ENCODE data around the gene TOGARAM2.
"Not testable (repeated sequence)": the region's sequence is repeated elsewhere in the genome, so short reads cannot be mapped to it uniquely, and the experiment has no call there.

Gene TOGARAM2

GRCh38 chr2:29079887-29080286, 98.8 kb downstream of the TOGARAM2 start:
- DNase-seq, result no peak

DNA sequence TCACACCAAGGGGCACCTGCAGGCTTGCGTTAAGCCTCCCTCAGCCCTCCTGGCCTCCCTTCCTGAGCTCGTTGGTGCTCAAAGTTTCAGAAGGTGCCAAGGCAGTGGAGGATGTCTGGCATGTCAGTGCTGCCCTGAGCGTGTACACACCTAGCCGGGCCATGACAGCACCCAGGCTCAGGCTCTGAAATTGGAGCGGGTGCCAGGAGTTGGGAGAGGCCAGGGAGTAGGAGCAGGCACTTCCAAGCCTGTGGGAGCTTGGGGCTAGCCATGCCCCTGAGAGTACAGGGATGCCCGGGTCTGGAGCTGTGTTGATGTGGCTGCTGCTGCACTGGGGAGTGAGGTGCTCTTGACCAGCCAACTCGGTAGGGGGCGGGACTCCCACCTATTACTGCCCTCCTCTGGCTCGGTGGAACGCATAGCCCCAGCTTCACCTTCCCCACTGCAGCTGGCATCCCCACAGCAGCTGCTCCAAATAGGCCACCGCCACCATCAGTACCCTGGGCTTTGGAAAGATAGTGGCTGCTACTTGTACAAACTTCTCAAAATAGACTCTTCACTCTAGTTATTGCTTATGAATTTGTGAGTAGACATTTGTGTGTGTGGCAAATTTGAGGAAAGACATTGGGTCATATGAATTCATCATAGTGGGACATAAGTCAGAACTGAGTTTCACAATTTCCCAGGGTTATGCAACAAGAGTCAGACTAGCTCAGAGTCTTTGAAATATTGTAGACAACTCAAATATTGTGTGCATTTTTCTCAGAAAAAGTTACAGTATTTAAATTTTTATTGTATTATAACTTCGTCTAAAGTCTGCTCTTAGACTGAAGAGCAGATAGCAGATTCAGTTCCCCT, 100.0 kb downstream of the TOGARAM2 start:
- DNase-seq, result no peak

DNA sequence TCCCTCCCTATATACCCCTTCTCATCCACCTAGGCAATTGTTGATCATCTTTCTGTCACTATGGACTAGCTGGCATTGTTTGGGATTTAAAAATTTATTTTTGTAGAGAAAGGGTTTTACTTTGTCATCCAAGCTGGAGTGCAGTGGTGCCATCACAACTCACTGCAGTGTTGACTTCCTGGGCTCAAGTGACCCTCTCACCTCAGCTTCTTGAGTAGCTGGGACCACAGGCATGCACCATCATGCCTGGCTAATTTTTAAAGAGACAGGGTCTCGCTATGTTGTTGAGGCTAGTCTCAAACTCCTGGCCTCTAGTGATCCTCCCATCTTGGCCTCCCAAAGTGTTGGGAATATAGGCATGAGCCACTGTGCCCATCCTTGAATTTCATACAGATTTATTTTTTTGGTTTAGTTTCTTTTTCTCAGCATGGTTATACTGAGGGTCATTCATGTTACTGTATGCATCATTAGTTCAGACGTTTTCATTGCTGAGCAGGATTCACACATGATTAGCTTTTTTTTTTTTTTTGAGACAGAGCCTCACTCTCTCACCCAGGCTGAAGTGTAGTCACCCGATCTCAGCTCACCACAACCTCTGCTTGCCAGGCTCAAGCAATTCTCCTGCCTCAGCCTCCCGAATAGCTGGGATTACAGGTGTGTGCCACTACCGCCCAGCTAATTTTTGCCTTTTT, 101.9 kb downstream of the TOGARAM2 start:
- DNase-seq, result no peak

- DNase-seq, result no peak
Measured at GRCh38 chr2:29084554-29084953, 103.5 kb downstream of the TOGARAM2 start.

DNA sequence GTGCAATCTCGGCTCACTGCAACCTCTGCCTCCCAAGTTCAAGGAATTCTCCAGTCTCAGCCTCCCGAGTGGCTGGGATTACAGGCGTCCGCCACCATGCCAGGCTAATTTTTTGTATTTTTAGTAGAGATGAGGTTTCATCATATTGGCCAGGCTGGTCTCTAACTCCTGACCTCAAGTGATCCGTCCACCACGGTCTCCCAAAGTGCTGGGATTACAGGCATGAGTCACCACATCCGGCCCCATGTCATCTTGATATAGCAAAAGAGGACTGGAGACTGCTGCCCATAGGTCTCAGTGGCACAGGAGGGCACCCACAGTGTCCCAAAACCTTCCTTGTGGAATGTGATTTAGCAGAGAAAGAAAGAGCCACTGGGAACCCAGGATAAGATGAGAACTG, 109.2 kb downstream of the TOGARAM2 start:
- DNase-seq, result not testable (repeated sequence)

DNA sequence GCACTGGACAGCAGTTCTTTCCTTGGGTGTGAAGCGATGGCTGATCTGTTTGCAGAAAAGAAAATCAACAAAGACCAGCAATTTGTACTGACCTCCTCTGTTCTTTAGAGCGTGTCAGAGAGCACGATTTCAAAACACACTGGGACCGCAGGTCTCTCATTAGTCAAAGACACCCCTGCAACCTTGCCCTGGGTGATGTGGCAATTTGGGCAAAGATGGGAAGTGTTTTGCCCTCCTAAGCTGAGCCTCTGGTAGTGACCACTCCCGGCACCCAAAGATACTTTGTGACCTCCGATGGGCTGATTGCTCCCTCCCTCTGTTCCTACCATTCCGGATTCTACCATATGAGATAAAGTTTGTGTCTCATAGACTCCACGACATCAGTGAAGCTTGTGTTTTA, 115.9 kb downstream of the TOGARAM2 start:
- no peak for DNase-seq

DNA sequence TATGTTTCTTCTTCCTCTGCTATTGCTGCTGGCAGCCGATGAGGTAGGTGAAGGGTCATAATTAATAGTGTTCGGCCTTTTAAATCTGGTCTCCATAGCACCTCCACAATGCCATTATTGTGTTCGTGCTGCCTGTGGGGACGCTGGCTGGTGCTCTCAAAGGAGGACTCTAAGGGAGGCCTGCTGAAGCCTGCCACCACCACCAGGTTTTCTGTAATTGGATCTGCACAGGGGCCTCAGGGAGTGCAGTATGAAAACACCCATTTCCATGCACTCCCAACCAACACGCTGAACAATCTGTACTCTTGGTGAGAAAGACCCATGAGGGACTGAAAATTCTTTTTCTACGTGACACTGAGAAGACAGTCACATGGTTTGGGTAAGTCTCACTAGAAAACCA, 116.5 kb downstream of the TOGARAM2 start:
- no peak for DNase-seq

GRCh38 chr2:29100564-29100963, 119.5 kb downstream of the TOGARAM2 start:
- no peak for DNase-seq

Measured in activated CD4-positive, alpha-beta T cell treated with anti-CD3 and anti-CD28 coated beads, Interleukin-2, amount 50 U/mL, for 1 hour (primary cell).